K562 (cell line): ENCODE measurements around the gene FBXL3. TPM values are rescaled to one million over a fixed set of nuclear protein-coding genes. Genes with fewer than 3 reads are reported as not detected.

Source experiments
- ARID2 ChIP-seq: fragments of 450-650 bp; IDR thresholded peaks from 2 replicates; pipeline ENCODE4 v1.6.1; 2017; ENCODE audit warnings: antibody characterized with exemption, mild to moderate bottlenecking
- GTF2A2 ChIP-seq: IDR thresholded peaks from 2 replicates; pipeline ENCODE4 v1.6.1; 2016; ENCODE audit warnings: mild to moderate bottlenecking, missing genetic modification characterization, missing compliant biosample characterization
- KLF1 ChIP-seq: fragments of 450-650 bp; IDR thresholded peaks from 2 replicates; pipeline ENCODE4 v1.6.1; 2016; ENCODE audit warnings: missing genetic modification characterization, missing compliant biosample characterization
- NONO ChIP-seq, 2 experiments: fragments of 200-400 bp in 1 of 2; fragments of 450-650 bp in 1 of 2; formaldehyde crosslinking in 1 of 2; IDR thresholded peaks; 2 replicates each; pipeline ENCODE4 v1.6.1; 2017; ENCODE audit warnings: low read depth in 2 of 2, mild to moderate bottlenecking in 2 of 2, moderate library complexity in 2 of 2, low read length in 1 of 2
- NR2C1 ChIP-seq, 2 experiments: fragments of 450-650 bp; IDR thresholded peaks; 2 replicates each; pipeline ENCODE4 v1.6.1; 2017; ENCODE audit warnings: mild to moderate bottlenecking in 2 of 2, antibody characterized with exemption in 1 of 2, inconsistent platforms in 1 of 2, missing compliant biosample characterization in 1 of 2, missing genetic modification characterization in 1 of 2
- PURB ChIP-seq: sonication (generic); formaldehyde crosslinking; IDR thresholded peaks from 2 replicates; pipeline ENCODE4 v1.9.0; 2021; ENCODE audit warnings: low read depth, mild to moderate bottlenecking, missing genetic modification reagents
- TSC22D4 ChIP-seq: fragments of 450-650 bp; IDR thresholded peaks from 2 replicates; pipeline ENCODE4 v1.6.1; 2016; ENCODE audit warnings: missing genetic modification characterization, missing biosample characterization, control low read depth
- polyA plus RNA-seq, 8 experiments: library from polyadenylated mRNA; depleted of rRNA in 4 of 8; stranded (reverse) in 5 of 8; unstranded in 3 of 8; fragments of >200 nt; fragmentation: Nextera tagmentation in 2 of 8; fragmentation: Illumina TruSeq in 1 of 8; extraction: Ambion mirVana in 2 of 8; extraction: Trizol in 1 of 8; gene quantifications; 2 replicates each; pipeline versions ENCODE4 v1.2.1 to v1.2.3, GENCODE V29; 2011 to 2014; ENCODE audit warnings: inconsistent platforms in 1 of 8, missing spikeins in 1 of 8
- total RNA-seq, 7 experiments: library from RNA; depleted of rRNA in 6 of 7; stranded (reverse); fragments of >200 nt in 6 of 7; fragmentation: Illumina TruSeq in 2 of 7; extraction: Trizol in 2 of 7; gene quantifications; 2 replicates each; pipeline versions ENCODE4 v1.2.1 to v1.2.3, GENCODE V29; 2011 to 2021; ENCODE audit warnings: low replicate concordance in 1 of 7
- TF ChIP-seq, protein P1 (sequence below): fragments of 250-450 bp; sonication (Bioruptor Pico); IDR thresholded peaks from 2 replicates; pipeline ENCODE4 v1.5.0; 2020; ENCODE audit warnings: mild to moderate bottlenecking, borderline replicate concordance
- TF ChIP-seq, protein P2 (sequence below): IDR thresholded peaks from 3 replicates; pipeline ENCODE4 v1.6.1; 2011; ENCODE audit warnings: borderline replicate concordance, mild to moderate bottlenecking, moderate library complexity; ENCODE audit not compliant: insufficient read length; ENCODE audit errors: extremely low read depth
- TF ChIP-seq, protein P3 (sequence below): fragments of 200-600 bp; sonication (generic); IDR thresholded peaks from one replicate; pipeline ENCODE4 v1.6.1; 2012; ENCODE audit warnings: mild to moderate bottlenecking, low read depth, low read length, inconsistent platforms

The FBXL3 gene
- total and polyA plus RNA-seq, 9 of the 15 experiments (the other 6 are each of a cell fraction or from before 2014, with no cell fraction given): 3.8 to 16.4 (median 12.6) TPM

DNA sequence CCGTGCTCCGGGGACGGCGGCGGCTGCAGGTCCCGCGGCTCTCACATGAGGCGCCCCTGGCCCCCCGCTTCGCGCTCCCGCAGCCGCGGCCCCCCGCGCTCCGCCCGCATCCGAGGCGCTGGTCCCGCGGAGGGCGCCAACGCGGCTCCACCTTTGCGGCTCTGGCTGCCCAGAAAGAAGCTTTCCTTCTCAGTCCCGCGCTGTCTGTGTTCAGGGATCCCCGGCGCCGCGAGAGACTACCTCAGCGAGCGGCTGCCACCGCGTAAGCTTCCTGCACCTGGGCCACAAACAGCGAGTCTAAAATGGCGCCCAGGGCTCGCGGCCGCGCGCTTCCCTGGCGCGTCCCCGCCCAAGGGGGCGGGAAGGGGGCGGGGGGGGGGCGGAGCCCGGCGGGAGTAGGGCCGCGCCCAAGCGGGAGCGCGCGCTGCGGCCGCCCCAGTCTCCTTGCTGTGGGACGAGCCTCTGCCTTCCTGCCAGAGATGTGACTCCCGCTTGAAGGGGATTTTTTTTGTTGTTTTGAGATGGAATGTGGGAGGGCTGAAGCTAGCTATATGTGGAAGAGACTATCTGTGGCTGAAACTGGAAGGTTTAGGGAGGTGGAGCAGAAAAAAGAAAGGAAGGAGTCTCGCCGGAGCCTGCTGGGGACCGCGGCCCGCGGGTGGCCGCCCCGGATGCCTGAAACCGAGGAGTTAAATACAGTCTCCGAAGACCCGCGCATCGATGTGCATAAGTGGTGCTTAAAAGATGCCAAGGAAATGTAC is at the start of gene FBXL3 (continued):
- TF ChIP-seq, protein P1, sequence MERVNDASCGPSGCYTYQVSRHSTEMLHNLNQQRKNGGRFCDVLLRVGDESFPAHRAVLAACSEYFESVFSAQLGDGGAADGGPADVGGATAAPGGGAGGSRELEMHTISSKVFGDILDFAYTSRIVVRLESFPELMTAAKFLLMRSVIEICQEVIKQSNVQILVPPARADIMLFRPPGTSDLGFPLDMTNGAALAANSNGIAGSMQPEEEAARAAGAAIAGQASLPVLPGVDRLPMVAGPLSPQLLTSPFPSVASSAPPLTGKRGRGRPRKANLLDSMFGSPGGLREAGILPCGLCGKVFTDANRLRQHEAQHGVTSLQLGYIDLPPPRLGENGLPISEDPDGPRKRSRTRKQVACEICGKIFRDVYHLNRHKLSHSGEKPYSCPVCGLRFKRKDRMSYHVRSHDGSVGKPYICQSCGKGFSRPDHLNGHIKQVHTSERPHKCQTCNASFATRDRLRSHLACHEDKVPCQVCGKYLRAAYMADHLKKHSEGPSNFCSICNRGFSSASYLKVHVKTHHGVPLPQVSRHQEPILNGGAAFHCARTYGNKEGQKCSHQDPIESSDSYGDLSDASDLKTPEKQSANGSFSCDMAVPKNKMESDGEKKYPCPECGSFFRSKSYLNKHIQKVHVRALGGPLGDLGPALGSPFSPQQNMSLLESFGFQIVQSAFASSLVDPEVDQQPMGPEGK: no peak
- TF ChIP-seq PURB (CRISPR knock-in tag) (no peak), NONO (IDR thresholded peaks at IDR 0.05; ENCODE audit: low read depth in 2 of 2, low read length in 1 of 2) (peak in 1 of 2 experiments; percentile 55; a peak in 1 of 4 replicates), GTF2A2 (no peak), NR2C1 (IDR thresholded peaks at IDR 0.05) (no peak), NR2C1 (tag; IDR thresholded peaks at IDR 0.05) (no peak), TSC22D4 (tag) (no peak), ARID2 (no peak), KLF1 (tag) (no peak)
- TF ChIP-seq, protein P2, sequence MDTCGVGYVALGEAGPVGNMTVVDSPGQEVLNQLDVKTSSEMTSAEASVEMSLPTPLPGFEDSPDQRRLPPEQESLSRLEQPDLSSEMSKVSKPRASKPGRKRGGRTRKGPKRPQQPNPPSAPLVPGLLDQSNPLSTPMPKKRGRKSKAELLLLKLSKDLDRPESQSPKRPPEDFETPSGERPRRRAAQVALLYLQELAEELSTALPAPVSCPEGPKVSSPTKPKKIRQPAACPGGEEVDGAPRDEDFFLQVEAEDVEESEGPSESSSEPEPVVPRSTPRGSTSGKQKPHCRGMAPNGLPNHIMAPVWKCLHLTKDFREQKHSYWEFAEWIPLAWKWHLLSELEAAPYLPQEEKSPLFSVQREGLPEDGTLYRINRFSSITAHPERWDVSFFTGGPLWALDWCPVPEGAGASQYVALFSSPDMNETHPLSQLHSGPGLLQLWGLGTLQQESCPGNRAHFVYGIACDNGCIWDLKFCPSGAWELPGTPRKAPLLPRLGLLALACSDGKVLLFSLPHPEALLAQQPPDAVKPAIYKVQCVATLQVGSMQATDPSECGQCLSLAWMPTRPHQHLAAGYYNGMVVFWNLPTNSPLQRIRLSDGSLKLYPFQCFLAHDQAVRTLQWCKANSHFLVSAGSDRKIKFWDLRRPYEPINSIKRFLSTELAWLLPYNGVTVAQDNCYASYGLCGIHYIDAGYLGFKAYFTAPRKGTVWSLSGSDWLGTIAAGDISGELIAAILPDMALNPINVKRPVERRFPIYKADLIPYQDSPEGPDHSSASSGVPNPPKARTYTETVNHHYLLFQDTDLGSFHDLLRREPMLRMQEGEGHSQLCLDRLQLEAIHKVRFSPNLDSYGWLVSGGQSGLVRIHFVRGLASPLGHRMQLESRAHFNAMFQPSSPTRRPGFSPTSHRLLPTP: no peak
- TF ChIP-seq, protein P3, sequence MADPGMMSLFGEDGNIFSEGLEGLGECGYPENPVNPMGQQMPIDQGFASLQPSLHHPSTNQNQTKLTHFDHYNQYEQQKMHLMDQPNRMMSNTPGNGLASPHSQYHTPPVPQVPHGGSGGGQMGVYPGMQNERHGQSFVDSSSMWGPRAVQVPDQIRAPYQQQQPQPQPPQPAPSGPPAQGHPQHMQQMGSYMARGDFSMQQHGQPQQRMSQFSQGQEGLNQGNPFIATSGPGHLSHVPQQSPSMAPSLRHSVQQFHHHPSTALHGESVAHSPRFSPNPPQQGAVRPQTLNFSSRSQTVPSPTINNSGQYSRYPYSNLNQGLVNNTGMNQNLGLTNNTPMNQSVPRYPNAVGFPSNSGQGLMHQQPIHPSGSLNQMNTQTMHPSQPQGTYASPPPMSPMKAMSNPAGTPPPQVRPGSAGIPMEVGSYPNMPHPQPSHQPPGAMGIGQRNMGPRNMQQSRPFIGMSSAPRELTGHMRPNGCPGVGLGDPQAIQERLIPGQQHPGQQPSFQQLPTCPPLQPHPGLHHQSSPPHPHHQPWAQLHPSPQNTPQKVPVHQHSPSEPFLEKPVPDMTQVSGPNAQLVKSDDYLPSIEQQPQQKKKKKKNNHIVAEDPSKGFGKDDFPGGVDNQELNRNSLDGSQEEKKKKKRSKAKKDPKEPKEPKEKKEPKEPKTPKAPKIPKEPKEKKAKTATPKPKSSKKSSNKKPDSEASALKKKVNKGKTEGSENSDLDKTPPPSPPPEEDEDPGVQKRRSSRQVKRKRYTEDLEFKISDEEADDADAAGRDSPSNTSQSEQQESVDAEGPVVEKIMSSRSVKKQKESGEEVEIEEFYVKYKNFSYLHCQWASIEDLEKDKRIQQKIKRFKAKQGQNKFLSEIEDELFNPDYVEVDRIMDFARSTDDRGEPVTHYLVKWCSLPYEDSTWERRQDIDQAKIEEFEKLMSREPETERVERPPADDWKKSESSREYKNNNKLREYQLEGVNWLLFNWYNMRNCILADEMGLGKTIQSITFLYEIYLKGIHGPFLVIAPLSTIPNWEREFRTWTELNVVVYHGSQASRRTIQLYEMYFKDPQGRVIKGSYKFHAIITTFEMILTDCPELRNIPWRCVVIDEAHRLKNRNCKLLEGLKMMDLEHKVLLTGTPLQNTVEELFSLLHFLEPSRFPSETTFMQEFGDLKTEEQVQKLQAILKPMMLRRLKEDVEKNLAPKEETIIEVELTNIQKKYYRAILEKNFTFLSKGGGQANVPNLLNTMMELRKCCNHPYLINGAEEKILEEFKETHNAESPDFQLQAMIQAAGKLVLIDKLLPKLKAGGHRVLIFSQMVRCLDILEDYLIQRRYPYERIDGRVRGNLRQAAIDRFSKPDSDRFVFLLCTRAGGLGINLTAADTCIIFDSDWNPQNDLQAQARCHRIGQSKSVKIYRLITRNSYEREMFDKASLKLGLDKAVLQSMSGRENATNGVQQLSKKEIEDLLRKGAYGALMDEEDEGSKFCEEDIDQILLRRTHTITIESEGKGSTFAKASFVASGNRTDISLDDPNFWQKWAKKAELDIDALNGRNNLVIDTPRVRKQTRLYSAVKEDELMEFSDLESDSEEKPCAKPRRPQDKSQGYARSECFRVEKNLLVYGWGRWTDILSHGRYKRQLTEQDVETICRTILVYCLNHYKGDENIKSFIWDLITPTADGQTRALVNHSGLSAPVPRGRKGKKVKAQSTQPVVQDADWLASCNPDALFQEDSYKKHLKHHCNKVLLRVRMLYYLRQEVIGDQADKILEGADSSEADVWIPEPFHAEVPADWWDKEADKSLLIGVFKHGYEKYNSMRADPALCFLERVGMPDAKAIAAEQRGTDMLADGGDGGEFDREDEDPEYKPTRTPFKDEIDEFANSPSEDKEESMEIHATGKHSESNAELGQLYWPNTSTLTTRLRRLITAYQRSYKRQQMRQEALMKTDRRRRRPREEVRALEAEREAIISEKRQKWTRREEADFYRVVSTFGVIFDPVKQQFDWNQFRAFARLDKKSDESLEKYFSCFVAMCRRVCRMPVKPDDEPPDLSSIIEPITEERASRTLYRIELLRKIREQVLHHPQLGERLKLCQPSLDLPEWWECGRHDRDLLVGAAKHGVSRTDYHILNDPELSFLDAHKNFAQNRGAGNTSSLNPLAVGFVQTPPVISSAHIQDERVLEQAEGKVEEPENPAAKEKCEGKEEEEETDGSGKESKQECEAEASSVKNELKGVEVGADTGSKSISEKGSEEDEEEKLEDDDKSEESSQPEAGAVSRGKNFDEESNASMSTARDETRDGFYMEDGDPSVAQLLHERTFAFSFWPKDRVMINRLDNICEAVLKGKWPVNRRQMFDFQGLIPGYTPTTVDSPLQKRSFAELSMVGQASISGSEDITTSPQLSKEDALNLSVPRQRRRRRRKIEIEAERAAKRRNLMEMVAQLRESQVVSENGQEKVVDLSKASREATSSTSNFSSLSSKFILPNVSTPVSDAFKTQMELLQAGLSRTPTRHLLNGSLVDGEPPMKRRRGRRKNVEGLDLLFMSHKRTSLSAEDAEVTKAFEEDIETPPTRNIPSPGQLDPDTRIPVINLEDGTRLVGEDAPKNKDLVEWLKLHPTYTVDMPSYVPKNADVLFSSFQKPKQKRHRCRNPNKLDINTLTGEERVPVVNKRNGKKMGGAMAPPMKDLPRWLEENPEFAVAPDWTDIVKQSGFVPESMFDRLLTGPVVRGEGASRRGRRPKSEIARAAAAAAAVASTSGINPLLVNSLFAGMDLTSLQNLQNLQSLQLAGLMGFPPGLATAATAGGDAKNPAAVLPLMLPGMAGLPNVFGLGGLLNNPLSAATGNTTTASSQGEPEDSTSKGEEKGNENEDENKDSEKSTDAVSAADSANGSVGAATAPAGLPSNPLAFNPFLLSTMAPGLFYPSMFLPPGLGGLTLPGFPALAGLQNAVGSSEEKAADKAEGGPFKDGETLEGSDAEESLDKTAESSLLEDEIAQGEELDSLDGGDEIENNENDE: no peak
